ENCODE results near the gene SAMD10.
"Not testable (repeated sequence)": the region's sequence is repeated elsewhere in the genome, so short reads cannot be mapped to it uniquely, and the experiment has no call there.

Gene SAMD10

DNA sequence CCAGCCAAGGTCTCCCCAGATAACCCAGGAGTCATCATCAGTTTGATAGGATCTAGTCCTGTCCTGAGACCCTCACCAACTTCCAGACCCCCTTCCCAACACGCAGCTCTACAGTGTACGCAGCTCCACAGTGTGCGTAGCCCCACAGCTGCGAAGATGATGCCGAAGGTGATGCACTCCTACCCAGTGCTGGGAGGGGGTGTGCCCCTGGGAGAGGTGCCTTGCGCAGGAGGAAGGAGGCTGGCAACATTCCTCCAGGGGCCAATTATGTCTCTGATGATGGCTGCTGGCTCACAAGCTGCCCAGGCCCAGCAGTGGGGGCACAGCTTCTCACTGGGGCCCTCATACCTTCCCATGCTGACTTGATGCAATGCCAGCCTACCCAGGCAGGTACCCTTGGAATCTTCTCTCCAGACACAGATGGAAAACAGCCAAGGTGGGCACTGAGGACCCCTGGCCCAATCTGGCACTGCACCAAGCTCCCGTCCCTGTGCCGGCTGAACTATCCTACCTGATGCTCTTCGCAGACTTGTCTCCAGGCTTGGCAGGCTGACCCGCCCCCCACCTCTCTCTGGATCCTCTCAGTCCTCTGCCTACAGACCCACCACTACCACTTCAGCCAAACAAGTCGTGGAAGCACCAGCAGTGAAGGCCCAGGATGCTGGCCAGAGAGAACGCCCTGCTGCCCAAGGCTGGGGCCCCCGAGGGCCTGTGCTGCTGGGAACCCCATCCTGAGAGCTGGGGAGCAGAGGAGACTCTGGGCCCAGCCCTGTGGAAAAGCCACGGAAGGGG lies 11.1 kb downstream of the SAMD10 start:
- DNase-seq, result no peak

DNA sequence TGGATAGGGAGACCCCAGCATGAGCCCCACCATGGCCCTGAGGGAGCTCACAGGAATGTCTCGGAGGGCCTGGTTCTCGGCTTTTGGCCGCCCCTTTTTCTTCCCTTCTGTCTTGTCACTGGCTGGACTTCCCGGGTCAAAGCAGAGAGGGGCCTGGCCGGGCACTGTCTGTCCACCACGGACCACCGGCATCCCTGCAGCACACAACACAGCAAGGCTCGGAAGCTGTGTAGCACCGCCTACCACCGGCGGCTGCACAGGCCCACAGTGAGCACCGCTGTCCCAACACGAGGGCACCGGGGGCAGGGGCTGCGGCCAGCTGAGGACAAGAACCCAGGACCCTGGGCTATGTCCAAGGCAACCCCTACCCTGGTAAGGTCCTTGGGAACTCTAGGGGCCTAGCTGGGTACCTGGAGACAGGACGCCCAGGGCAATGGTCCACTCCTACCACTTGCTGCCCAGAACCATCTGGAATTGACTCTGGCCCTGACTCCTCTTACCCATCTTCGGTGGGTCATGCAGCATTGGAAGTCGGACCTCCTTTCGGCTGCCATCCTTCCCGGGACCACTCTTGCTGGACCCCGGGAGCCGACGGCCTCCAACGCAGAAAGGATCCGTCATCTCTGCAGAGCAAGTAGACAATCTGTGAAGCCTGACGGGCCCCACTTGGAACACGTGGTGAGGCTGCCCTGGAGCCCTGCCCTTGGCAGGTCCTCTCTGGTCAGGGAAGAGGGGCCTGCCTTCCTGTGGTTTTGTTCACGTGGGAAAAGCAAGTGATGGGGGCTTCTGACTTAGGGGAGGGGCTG lies 11.9 kb downstream of the SAMD10 start:
- no peak for DNase-seq

DNA sequence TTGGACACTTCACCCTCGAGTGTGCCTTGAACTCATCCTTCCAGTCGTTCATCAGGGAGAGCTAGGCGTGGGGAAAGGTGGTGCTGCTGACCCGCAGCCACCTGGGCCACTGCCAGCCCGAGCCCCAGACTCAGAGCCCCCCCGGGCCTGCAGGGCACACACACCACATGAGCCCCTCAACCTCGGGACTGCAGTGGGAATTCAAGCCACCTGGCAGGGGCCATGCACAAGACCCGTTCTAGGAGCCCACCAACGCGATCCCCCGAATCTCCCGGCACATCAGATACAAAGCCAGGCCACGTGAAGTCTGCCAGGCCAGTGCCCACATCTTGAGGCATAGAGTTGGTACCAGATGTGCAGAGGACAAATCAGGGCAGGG lies 12.5 kb downstream of the SAMD10 start:
- no peak for DNase-seq

DNA sequence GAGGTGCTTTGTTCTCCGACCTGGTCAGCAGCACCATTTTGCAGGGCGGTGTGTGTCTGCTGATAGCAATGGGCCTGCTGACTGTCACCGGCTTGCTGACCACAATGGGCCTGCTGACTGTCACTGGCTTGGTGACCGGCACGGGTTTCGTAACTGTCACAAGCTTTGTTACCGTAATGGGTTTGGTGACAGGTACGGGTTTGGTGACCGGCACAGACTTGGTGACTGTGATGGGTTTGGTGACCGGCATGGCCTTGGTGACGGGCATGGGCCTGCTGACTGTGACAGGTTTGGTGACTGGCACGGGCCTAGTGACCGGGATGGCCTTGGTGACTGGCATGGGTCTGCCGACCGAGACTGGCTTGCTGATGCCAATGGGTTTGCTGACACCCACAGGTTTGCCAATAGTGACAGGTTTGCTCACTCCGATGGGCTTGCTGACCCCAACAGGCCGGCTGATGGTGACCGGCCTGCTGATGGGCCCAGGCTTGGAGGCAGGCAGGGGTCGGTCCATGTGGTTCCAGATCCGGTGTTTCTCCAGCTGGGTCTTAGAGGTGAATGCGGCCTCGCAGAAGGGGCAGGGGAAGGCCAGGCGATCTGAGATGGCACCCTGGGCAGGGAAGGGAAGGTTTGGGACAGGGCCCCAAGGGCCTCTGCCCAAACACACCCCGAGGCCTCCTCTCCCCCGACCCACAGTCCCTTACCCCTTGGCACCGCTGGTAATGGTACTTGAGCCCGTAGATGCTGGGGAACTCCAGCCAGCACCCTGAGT lies 13.1 kb downstream of the SAMD10 start:
- DNase-seq, result no peak

DNA sequence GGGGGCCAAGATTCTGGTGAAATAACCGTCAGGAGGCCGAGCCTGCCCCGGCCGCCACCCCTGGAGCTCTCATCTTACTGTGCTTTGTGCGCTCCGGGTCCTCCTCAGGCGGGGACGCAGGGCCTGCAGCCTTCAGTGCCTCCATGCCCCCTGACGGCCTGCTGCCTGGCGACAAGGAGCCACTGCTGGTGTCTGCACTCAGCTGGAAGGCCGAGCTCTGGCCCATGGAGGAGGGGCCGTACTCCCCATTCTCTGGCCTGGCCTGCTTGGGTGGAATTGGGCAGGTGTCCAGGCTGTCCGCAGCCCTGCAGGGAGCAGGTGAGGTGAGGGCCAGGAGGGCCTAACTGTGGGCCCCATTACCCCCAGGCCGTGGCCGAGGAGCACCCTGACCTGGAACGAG lies 15.0 kb downstream of the SAMD10 start:
- DNase-seq, result no peak

DNA sequence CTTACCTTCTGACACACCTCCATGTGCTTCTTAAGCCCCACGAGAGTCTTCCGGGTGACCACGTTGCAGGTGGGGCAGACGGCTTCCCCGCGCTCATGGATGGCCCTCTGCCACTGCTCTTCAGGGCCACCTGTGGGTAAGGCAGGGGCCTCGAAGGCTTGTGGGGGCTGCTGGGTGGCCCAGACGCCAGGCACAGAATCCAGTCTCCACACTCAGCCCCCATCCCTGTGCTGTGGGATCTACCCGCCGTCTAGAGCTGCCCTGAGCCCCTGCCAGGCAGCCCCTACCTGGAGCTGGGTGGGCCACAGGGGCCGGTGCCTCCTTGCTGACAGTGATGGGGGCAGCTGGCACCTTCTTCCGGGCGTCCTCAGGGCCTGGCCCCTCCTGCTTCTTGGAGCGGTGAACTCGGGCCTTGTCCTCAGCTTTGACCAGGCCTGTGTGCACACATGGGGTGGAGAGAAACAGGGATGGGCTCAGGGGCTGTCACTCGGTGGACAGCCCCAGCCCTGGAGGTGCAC lies 15.6 kb downstream of the SAMD10 start:
- DNase-seq, result no peak

DNA sequence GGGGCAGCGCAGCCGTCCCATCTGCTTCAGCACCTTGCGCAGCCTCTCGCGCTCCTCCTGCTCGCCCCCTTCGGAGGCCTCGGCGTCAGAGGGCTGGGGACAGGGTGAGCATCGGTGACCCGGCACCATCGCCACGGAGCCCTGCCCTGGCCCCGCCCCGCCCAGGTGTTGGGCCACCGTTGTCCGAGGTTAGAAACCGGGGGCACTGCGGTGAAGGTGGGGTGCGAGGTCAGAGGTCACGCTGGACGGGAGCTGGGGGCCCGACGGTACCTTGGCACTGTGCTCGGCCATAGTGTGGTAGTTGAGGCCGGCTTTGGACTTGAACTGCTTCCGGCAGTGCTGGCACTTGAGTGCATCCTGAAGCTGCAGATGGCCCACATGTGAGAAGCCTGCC lies 16.1 kb downstream of the SAMD10 start:
- no peak for DNase-seq

DNA sequence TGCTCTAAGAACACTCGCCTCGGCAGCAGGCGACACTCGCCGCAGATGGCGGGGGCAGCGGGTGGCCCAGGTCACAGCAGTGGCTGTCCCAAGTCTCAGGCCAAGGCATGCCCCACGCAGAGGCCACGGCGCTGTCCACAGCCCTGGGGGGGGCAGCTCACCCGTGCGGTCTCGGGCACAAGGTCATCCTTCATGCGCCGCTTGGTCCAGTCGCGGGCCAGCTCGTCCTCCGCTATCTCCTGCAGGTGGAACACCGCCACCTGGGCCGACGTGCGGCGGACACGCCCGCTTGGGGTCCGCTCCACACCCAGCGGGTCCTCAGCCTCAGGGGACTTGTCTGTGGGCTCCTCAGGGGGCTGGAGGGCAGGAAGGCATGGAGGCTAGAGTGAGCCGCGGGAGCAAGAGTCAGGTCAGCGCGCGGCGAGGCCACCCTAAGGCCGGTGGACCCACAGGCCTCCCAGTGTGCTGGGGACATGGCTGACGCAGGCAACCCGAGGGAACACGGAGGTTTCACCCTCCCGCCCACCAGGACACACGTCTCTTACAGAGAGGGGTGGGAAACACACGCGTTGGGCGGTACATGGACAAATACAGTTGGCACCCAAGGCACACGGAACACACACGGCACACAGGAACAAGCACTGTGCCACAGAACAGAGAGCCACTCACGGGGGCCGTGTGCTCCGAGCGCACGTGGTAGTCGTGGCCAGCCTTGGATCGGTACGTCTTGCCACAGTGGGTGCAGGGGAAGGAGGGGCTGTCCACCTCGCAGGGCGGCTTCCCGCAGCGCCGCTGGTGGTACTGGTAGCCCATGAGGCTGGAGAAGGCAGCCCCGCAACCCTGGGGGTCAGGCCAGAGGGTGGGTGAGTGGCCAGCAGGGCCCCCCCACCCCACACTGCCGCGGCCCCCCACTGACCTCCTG lies 16.8 kb downstream of the SAMD10 start:
- no peak for DNase-seq

DNA sequence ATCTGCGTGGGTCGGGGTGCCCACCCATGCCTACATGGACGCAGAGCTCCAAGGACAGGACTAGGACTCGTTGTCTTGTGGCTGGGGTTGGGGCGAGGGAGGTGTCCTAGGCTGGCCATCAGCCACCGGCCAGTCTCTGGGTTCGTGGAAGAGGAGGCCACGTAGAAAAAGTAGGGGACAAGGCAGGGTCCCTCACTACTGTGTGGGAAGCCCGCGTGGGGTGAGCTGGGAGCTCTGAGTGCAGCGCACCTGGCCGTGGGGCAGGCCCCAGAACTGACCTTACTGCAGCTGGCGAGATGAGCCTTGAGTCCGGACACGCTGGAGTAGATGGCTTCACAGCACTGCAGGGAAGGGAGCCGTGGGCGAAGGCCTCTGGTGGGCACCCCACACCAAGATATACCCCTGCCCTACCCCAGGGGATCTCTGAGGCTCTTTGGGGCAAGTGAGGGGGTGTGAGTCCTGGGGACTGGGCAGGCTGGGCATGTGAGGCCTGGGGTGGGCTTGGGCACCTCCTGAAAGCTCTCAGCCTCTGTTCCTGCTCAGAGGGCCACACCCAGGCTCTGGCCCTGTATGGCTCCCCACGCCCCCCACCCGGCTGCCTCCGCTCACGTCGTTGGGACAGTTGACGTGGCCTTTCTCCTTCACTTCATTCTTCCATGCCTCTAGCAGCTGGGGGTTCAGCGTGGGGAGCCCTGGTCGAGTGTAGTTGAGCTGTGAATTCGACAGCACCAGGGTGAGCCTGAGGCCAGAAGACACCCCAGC lies 17.6 kb downstream of the SAMD10 start:
- DNase-seq, result no peak

DNA sequence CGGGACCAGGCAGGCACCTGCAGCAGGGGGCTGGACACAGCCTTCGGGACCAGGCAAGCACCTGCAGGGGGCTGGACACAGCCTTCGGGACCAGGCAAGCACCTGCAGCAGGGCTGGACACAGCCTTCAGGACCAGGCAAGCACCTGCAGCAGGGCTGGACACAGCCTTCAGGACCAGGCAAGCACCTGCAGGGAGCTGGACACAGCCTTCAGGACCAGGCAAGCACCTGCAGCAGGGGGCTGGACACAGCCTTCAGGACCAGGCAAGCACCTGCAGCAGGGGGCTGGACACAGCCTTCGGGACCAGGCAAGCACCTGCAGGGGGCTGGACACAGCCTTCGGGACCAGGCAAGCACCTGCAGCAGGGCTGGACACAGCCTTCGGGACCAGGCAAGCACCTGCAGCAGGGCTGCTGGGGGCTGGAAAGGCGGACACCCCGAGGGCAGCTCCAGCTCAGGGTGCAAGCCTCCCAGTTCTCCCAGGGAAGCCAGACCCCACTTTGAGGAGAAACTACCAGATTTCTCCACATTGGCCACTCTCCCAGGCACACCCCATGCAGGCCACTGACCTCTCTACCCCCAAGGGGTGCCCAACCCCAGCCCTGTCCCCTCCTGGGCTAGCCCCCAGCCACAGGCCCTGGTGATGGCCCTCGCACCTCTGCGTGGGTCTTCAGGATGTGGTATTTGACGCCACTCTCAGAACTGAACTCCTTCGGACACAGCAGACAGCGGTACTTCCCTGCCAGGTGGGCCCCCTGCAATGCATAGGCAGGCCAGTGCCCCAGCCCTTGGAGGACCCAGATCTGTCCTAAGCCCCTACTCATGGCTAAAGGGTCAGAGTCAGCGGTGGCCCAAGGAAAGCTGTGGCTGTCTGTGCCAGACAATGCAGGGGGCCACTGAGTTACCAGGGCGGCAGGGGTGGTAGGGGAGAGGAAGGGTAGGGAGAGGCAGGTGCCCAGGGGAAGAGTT lies 18.5 kb downstream of the SAMD10 start:
- not testable (repeated sequence) for DNase-seq

DNA sequence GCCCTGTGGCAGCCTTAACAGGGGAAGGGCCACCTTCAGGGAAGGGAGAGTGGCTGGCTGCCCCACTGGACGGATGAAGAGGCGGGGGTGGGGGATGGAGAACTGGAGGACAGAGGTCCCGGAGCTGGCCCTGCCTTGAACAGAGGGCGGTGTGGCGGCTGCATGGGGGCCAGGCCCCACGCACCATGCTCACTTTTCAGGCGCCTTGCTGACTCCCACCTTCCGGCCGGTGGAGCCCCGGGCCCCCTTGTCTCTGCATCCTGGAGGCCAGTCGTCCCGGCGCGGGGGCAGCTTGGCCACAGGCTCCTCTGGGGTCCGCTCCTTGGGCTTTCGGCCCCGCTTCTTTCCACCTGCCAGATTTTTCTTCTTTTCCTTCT lies 19.8 kb downstream of the SAMD10 start:
- no peak for DNase-seq

DNA sequence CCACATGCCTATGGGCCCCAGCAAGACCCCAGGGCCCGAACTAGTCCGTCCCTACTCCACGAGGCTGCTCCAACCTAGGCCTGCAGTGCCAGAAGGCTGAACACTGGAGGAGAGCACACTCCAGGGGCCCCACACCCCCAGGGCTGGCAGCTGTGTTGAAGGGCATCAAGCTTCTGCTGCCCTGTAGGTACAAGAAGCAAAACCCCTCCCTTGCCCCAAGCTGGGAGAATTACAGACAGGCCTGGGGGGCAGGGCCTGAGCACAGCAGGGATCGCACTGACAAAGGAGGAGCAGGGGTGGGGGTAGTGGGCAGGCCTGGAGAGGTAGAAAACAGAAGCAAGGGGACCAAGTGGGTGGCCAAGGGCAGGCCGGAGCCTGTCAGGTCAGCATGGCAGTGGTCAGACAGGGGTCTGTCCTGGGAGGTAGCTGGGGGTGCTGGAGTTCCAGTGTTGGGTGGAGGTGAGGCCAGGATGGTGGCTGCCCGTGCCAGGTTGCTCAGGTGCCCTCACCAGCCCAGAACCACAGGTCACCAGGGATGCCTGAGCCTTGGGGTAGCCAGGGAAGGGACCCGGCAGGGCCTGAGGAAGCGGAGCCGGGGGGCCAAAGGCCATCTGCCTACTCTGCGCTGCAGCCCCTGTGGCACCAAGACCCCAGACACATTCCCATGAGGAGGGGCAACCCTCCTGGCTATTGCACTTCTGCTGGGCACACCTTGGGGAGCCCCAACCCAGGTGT lies 20.3 kb downstream of the SAMD10 start:
- no peak for DNase-seq

DNA sequence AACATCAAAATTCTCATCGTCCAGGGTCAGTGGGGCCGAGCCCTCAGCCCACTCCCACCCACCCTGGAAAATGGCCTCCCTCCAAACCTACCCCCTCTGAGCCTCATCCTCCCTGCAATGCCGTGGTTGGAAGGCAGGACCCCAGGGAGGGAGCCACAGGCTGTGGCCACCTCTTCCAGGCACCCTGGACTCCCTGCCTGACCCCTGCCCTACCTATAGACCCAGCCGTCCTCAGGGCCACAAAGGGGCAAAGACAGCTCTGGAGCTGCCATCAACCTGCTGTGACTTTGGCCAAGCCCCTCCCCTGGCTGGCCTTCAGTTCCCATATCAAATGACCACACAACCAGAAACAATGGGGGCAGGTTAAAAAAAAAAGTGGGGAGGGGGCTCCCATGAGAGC lies 21.0 kb downstream of the SAMD10 start:
- no peak for DNase-seq

DNA sequence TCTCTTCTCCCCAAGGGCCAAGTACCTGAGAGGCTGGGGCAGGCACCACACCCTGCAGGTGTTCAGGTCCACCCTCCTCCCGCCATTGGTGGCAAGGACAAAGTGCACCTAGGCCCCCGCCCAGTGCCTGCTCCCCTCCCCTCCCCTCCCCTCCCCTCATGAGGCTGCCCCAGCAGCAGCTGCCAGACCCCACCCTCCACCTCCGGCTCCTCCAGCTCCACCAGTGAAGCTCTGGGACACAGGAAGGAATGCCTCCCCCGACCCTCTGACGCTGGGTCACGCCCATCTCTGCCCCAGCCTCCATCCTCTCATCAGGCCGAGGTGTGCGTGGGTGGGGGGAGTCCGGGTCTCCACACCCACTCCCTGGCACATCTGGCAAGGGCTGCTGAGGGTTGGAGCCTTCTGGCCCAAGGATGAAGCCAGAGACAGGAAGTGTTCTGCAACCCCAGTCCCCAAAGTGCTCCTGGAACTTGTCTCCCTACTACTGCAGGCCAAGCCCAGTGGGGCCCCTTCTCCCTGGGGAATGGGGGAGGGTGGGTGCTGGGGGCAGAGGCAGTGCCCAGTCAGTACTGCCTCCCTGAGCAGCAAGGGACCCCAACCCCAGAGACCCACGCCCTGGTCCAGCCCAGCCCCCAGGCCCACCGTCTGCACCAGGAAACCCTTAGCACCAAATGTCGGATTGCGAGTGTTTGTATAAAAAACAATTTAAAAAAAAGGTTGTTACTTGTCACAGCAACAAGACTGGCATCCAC lies 21.6 kb downstream of the SAMD10 start:
- no peak for DNase-seq

DNA sequence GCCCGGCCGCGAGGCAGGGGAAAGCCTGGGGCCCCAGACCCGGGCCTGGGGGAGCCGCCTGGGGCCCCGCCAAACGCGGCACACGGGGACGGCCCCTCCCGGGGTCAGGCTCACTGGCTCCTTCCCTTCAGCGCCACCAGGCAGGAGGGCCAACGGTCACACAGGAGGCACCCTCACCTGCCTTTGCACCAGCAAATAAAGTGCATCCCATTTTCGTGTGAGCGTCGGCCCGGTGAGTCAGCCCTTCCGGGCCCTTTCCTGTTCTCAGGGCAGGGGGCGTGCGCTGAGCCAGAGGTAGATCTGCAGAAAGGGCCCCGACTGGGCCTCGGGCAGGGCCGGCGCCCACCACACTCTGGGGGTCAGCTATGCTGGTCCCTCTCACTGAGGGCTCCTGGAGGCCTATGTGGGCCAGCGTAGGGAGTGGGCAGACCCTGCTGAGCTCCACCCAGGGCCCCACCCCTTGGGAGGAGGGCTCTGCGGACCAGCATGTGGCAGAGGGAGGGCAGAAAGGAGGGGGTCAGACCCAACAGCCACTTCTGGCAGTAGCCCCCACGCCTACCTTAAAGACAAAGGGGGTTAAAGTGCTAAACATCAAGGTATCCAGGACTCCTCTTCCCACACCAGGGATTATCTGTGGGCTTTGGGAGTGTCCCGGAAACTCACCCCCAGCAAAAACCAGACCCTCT lies 22.3 kb downstream of the SAMD10 start:
- DNase-seq, result no peak

DNA sequence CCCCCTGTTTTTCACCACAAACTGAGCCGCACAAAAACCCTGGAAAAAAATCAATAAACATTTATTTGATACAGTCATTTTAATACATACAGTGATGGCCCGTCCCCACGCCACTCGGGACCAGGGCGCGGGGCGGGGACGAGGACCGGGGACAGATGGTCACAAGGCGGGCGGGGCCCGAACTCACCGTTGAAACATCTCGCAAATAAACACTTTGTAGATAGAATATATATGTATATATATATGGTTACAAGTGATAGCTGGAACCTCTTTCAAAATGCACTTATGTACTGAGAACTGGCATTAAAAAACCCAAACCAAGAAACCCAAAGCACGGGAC lies 22.8 kb downstream of the SAMD10 start:
- DNase-seq, result peak; percentile 46

DNA sequence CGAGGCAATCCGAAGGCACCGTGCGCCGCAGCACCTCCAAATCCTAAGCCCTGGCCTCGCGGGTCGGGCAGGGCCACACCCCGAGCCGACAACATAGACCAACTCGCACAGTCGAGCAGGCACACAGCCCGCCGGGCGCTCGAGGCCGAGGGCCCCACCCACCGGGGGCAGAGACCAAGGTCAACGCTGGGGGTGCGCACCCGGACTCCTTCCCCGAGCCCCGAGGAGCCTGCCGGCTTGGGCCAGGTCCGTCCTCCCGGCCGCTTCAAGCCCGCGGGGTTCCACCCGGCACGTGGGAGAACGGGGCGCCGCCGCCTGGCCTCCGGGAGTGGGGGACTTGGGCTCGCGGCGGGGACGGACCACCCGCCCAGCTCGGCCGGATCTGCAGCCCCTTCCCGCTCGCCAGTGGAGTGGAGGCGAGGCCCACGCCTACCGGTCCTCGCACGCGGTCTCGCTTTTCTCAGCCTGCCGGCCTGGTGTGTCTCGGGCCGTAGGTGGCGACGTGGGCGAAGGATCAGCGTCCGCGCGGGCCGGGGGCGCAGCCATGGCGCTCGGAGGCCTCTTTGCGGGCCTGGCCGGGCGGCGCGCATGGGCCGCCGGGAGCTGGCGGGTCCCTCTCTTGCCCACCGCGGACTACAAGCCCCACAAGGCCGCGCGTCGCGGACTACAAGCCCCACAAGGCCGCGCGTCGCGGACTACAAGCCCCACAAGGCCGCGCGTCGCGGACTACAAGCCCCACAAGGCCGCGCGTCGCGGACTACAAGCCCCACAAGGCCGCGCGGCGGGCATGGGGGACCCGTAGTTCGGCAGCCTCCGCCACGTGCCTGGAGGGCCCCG lies 23.4 kb downstream of the SAMD10 start, which contains the start of gene UCKL1:
UCKL1 (minus strand) TSS at position 590 of the 837 bp plus-strand sequence; CDS start at position 546, 44 bp downstream.
- peak; percentile 46 for DNase-seq

Data from kidney glomerular epithelial cell (primary cell).